H54 (cell line): ENCODE results near the gene IRGM.
"Not testable (repeated sequence)": the region's sequence is repeated elsewhere in the genome, so short reads cannot be mapped to it uniquely, and the experiment has no call there.

ENCODE experiments used
- DNase-seq: peaks from one replicate; pipeline ENCODE4 v3.0.0; 2011; ENCODE audit warnings: low spot score, mixed read lengths; ENCODE audit not compliant: insufficient read length
- FAIRE-seq: peaks from 3 replicates; lab custom pipeline; 2011; peaks lifted over from hg19 to GRCh38; lab: Jason Lieb, UNC
- POLR2A ChIP-seq: IDR thresholded peaks from 2 replicates; pipeline ENCODE4 v1.6.1; 2011; ENCODE audit warnings: low read depth, mild to moderate bottlenecking, low read length

The IRGM gene

GRCh38 chr5:150846308-150846653 lies at the start of gene IRGM:
Gene IRGM (plus strand): TSS chr5:150846521. CDS start chr5:150848124, 1,603 bp downstream.
- not testable (repeated sequence) for FAIRE-seq

GRCh38 chr5:150797384-150797783 lies 48.9 kb upstream of the IRGM start:
- DNase-seq (no peak), FAIRE-seq (no peak)
- no peak for TF ChIP-seq POLR2A

More at GRCh38 chr5:150846308-150846653, at the start of gene IRGM:
- DNase-seq: not testable (repeated sequence)

GRCh38 chr5:150801117-150801927 lies 45.0 kb upstream of the IRGM start:
- no peak for TF ChIP-seq POLR2A
- DNase-seq (no peak), FAIRE-seq (peak; percentile 86)

GRCh38 chr5:150804388-150804787 lies 41.9 kb upstream of the IRGM start:
- FAIRE-seq: no peak
- TF ChIP-seq POLR2A: no peak
- DNase-seq: no peak

GRCh38 chr5:150809363-150809762 lies 37.0 kb upstream of the IRGM start:
- TF ChIP-seq POLR2A: no peak
- FAIRE-seq (no peak), DNase-seq (no peak)

- DNase-seq: no peak
- TF ChIP-seq POLR2A: no peak
- FAIRE-seq: no peak
Observed at GRCh38 chr5:150815010-150815409, 31.3 kb upstream of the IRGM start.

- no peak for TF ChIP-seq POLR2A
- FAIRE-seq (no peak), DNase-seq (no peak)
Observed at GRCh38 chr5:150816946-150817345, 29.4 kb upstream of the IRGM start.

GRCh38 chr5:150829744-150830143 lies 16.6 kb upstream of the IRGM start:
- FAIRE-seq: no peak
- DNase-seq: no peak
- no peak for TF ChIP-seq POLR2A

- FAIRE-seq, DNase-seq: not testable (repeated sequence)
Observed at GRCh38 chr5:150831821-150832220, 14.5 kb upstream of the IRGM start.

GRCh38 chr5:150836064-150836463 lies 10.3 kb upstream of the IRGM start:
- no peak for TF ChIP-seq POLR2A
- DNase-seq (no peak), FAIRE-seq (no peak)

- no peak for TF ChIP-seq POLR2A
- DNase-seq (no peak), FAIRE-seq (no peak)
Observed at GRCh38 chr5:150836703-150837102, 9.6 kb upstream of the IRGM start.

GRCh38 chr5:150845185-150845859 lies 999 bp upstream of the IRGM start:
- not testable (repeated sequence) for DNase-seq, FAIRE-seq

GRCh38 chr5:150846654-150847333 lies 473 bp downstream of the IRGM start:
- peak; percentile 38 for DNase-seq
- no peak for TF ChIP-seq POLR2A
- peak; percentile 27 for FAIRE-seq

GRCh38 chr5:150847334-150847695 lies 994 bp downstream of the IRGM start:
- FAIRE-seq (no peak), DNase-seq (no peak)
- TF ChIP-seq POLR2A: no peak
